Measurements from ENCODE around the gene JADE2.
"Not testable (repeated sequence)": the region's sequence is repeated elsewhere in the genome, so short reads cannot be mapped to it uniquely, and the experiment has no call there.

The JADE2 gene

GRCh38 chr5:134492568-134492967 is 32.9 kb upstream of the JADE2 start:
- H3K4me3 ChIP-seq (ENCODE audit: low read length in 2 of 2), result no peak overlapping the region
- no peak overlapping the region for H3K23ac ChIP-seq (ENCODE audit: low read depth, low read length, poor library complexity)
- H3K14ac ChIP-seq (ENCODE audit: low read length), result no peak overlapping the region
- H3K9me3 ChIP-seq (replicated peaks in 1 of 2; ENCODE audit: control insufficient read depth in 2 of 2, insufficient read depth in 1 of 2, low read depth in 1 of 2, low read length in 2 of 2), result no peaks in the 10 kb centered on the region
- no peak overlapping the region for H2BK120ac ChIP-seq (ENCODE audit: low read depth, low read length)
- no peak for DNase-seq (ENCODE audit: low spot score)
- peaks cover 0 to 24% (median 0%) of the 10 kb centered on the region in 3 experiments for H3K27me3 ChIP-seq (ENCODE audit: control insufficient read depth in 3 of 3, insufficient read depth in 3 of 3, low read depth in 1 of 3, low read length in 3 of 3)
- H3K79me1 ChIP-seq (ENCODE audit: low read depth, low read length), result no peaks in the 10 kb centered on the region
- H2BK5ac ChIP-seq (ENCODE audit: low read length), result no peak overlapping the region
- H3K4ac ChIP-seq (ENCODE audit: low read length), result no peak overlapping the region
- no peak overlapping the region for H2AFZ ChIP-seq (ENCODE audit: low read length)
- H3K36me3 ChIP-seq (replicated peaks in 1 of 2; ENCODE audit: control insufficient read depth in 2 of 2, insufficient read depth in 2 of 2, low read length in 2 of 2), result no peaks in the 10 kb centered on the region
- no peak overlapping the region for H2BK15ac ChIP-seq (ENCODE audit: low read length)
- no CpG with 5 or more reads among the region's 6 CpGs for WGBS, 2 donors (ENCODE audit: extremely low coverage in 2 of 2, insufficient read length in 2 of 2, insufficient replicate concordance in 1 of 2)
- H3K4me2 ChIP-seq (ENCODE audit: insufficient read depth, low read length, poor library complexity, severe bottlenecking), result no peak overlapping the region
- no peak overlapping the region for H2BK12ac ChIP-seq (ENCODE audit: low read length)
- H3K18ac ChIP-seq (ENCODE audit: low read length), result no peak overlapping the region
- H3K9ac ChIP-seq (ENCODE audit: low read depth, low read length, poor library complexity), result no peak overlapping the region
- H4K91ac ChIP-seq (ENCODE audit: low read depth, low read length, poor library complexity), result no peak overlapping the region
- H2AK5ac ChIP-seq (ENCODE audit: low read depth, low read length), result no peak overlapping the region
- H3K27ac ChIP-seq (replicated peaks; ENCODE audit: low read length), result no peak overlapping the region
- H4K8ac ChIP-seq (ENCODE audit: low read depth, low read length), result no peak overlapping the region
- H3K4me1 ChIP-seq (ENCODE audit: control insufficient read depth in 2 of 2, insufficient read depth in 1 of 2, low read depth in 1 of 2, low read length in 2 of 2), result no peaks in the 10 kb centered on the region

GRCh38 chr5:134493461-134494055 is 31.9 kb upstream of the JADE2 start:
- no peak overlapping the region for H3K23ac ChIP-seq (ENCODE audit: low read depth, low read length, poor library complexity)
- no peaks in the 10 kb centered on the region for H3K79me1 ChIP-seq (ENCODE audit: low read depth, low read length)
- peaks cover 0 to 23% (median 0%) of the 10 kb centered on the region in 3 experiments for H3K27me3 ChIP-seq (ENCODE audit: control insufficient read depth in 3 of 3, insufficient read depth in 3 of 3, low read depth in 1 of 3, low read length in 3 of 3)
- H2BK120ac ChIP-seq (ENCODE audit: low read depth, low read length), result no peak overlapping the region
- no peak overlapping the region for H2BK12ac ChIP-seq (ENCODE audit: low read length)
- no peak overlapping the region for H3K4me3 ChIP-seq (ENCODE audit: low read length in 2 of 2)
- H3K9me3 ChIP-seq (replicated peaks in 1 of 2; ENCODE audit: control insufficient read depth in 2 of 2, insufficient read depth in 1 of 2, low read depth in 1 of 2, low read length in 2 of 2), result no peaks in the 10 kb centered on the region
- no peak overlapping the region for H2BK5ac ChIP-seq (ENCODE audit: low read length)
- H3K4ac ChIP-seq (ENCODE audit: low read length), result no peak overlapping the region
- WGBS, 2 donors (ENCODE audit: extremely low coverage in 2 of 2, insufficient read length in 2 of 2, insufficient replicate concordance in 1 of 2), result no CpG with 5 or more reads among the region's 4 CpGs
- H3K36me3 ChIP-seq (replicated peaks in 1 of 2; ENCODE audit: control insufficient read depth in 2 of 2, insufficient read depth in 2 of 2, low read length in 2 of 2), result no peaks in the 10 kb centered on the region
- no peak overlapping the region for H4K91ac ChIP-seq (ENCODE audit: low read depth, low read length, poor library complexity)
- H3K18ac ChIP-seq (ENCODE audit: low read length), result no peak overlapping the region
- H3K9ac ChIP-seq (ENCODE audit: low read depth, low read length, poor library complexity), result no peak overlapping the region
- H4K8ac ChIP-seq (ENCODE audit: low read depth, low read length), result no peak overlapping the region
- H3K4me1 ChIP-seq (ENCODE audit: control insufficient read depth in 2 of 2, insufficient read depth in 1 of 2, low read depth in 1 of 2, low read length in 2 of 2), result no peaks in the 10 kb centered on the region
- no peak overlapping the region for H3K4me2 ChIP-seq (ENCODE audit: insufficient read depth, low read length, poor library complexity, severe bottlenecking)
- H2AFZ ChIP-seq (ENCODE audit: low read length), result no peak overlapping the region
- no peak overlapping the region for H2AK5ac ChIP-seq (ENCODE audit: low read depth, low read length)
- H2BK15ac ChIP-seq (ENCODE audit: low read length), result no peak overlapping the region
- no peak overlapping the region for H3K27ac ChIP-seq (replicated peaks; ENCODE audit: low read length)
- no peak for DNase-seq (ENCODE audit: low spot score)
- H3K14ac ChIP-seq (ENCODE audit: low read length), result no peak overlapping the region

- no peak overlapping the region for H3K14ac ChIP-seq (ENCODE audit: low read length)
- H2AFZ ChIP-seq (ENCODE audit: low read length), result no peak overlapping the region
- no peak overlapping the region for H4K8ac ChIP-seq (ENCODE audit: low read depth, low read length)
- H3K4me1 ChIP-seq (ENCODE audit: control insufficient read depth in 2 of 2, insufficient read depth in 1 of 2, low read depth in 1 of 2, low read length in 2 of 2), result no peaks in the 10 kb centered on the region
- H3K9ac ChIP-seq (ENCODE audit: low read depth, low read length, poor library complexity), result no peak overlapping the region
- H2BK12ac ChIP-seq (ENCODE audit: low read length), result no peak overlapping the region
- no peak overlapping the region for H3K18ac ChIP-seq (ENCODE audit: low read length)
- H2AK5ac ChIP-seq (ENCODE audit: low read depth, low read length), result no peak overlapping the region
- no peak overlapping the region for H3K4me3 ChIP-seq (ENCODE audit: low read length in 2 of 2)
- no peak for DNase-seq (ENCODE audit: low spot score)
- H3K27ac ChIP-seq (replicated peaks; ENCODE audit: low read length), result no peak overlapping the region
- H4K91ac ChIP-seq (ENCODE audit: low read depth, low read length, poor library complexity), result no peak overlapping the region
- no peaks in the 10 kb centered on the region for H3K9me3 ChIP-seq (replicated peaks in 1 of 2; ENCODE audit: control insufficient read depth in 2 of 2, insufficient read depth in 1 of 2, low read depth in 1 of 2, low read length in 2 of 2)
- H3K4me2 ChIP-seq (ENCODE audit: insufficient read depth, low read length, poor library complexity, severe bottlenecking), result no peak overlapping the region
- no peak overlapping the region for H3K4ac ChIP-seq (ENCODE audit: low read length)
- H2BK5ac ChIP-seq (ENCODE audit: low read length), result no peak overlapping the region
- peaks cover 0 to 20% (median 0%) of the 10 kb centered on the region in 3 experiments for H3K27me3 ChIP-seq (ENCODE audit: control insufficient read depth in 3 of 3, insufficient read depth in 3 of 3, low read depth in 1 of 3, low read length in 3 of 3)
- no peaks in the 10 kb centered on the region for H3K36me3 ChIP-seq (replicated peaks in 1 of 2; ENCODE audit: control insufficient read depth in 2 of 2, insufficient read depth in 2 of 2, low read length in 2 of 2)
- no peak overlapping the region for H3K23ac ChIP-seq (ENCODE audit: low read depth, low read length, poor library complexity)
- H2BK120ac ChIP-seq (ENCODE audit: low read depth, low read length), result no peak overlapping the region
- no peaks in the 10 kb centered on the region for H3K79me1 ChIP-seq (ENCODE audit: low read depth, low read length)
- WGBS, 2 donors (ENCODE audit: extremely low coverage in 2 of 2, insufficient read length in 2 of 2, insufficient replicate concordance in 1 of 2), result no CpG with 5 or more reads among the region's 1 CpG
- H2BK15ac ChIP-seq (ENCODE audit: low read length), result no peak overlapping the region
Observed at GRCh38 chr5:134494780-134495179, 30.7 kb upstream of the JADE2 start.

- not testable (repeated sequence) for H3K18ac ChIP-seq (ENCODE audit: low read length); H2BK120ac ChIP-seq (ENCODE audit: low read depth, low read length); H2AFZ ChIP-seq (ENCODE audit: low read length); H4K8ac ChIP-seq (ENCODE audit: low read depth, low read length); H3K9ac ChIP-seq (ENCODE audit: low read depth, low read length, poor library complexity); DNase-seq (ENCODE audit: low spot score); H3K9me3 ChIP-seq (replicated peaks in 1 of 2; ENCODE audit: control insufficient read depth in 2 of 2, insufficient read depth in 1 of 2, low read depth in 1 of 2, low read length in 2 of 2); H3K23ac ChIP-seq (ENCODE audit: low read depth, low read length, poor library complexity); H2BK5ac ChIP-seq (ENCODE audit: low read length); H3K27ac ChIP-seq (replicated peaks; ENCODE audit: low read length); H3K14ac ChIP-seq (ENCODE audit: low read length); H3K4ac ChIP-seq (ENCODE audit: low read length); H3K27me3 ChIP-seq (ENCODE audit: control insufficient read depth in 3 of 3, insufficient read depth in 3 of 3, low read depth in 1 of 3, low read length in 3 of 3); H2BK15ac ChIP-seq (ENCODE audit: low read length); H3K4me2 ChIP-seq (ENCODE audit: insufficient read depth, low read length, poor library complexity, severe bottlenecking); H2AK5ac ChIP-seq (ENCODE audit: low read depth, low read length); H3K36me3 ChIP-seq (replicated peaks in 1 of 2; ENCODE audit: control insufficient read depth in 2 of 2, insufficient read depth in 2 of 2, low read length in 2 of 2); H3K4me1 ChIP-seq (ENCODE audit: control insufficient read depth in 2 of 2, insufficient read depth in 1 of 2, low read depth in 1 of 2, low read length in 2 of 2); H2BK12ac ChIP-seq (ENCODE audit: low read length); H3K79me1 ChIP-seq (ENCODE audit: low read depth, low read length); H3K4me3 ChIP-seq (ENCODE audit: low read length in 2 of 2); H4K91ac ChIP-seq (ENCODE audit: low read depth, low read length, poor library complexity)
- WGBS, 2 donors (ENCODE audit: extremely low coverage in 2 of 2, insufficient read length in 2 of 2, insufficient replicate concordance in 1 of 2), result no CpG with 5 or more reads among the region's 6 CpGs
Observed at GRCh38 chr5:134499905-134500304, 25.6 kb upstream of the JADE2 start.

All from neuronal stem cell (in vitro differentiated cells).